COLO668 (cell line): ENCODE measurements around the gene IPCEF1.

Experiments
- DNase-seq: peaks from one replicate; lab custom pipeline; 2025; ENCODE audit not compliant: unreplicated experiment; lab: John Stamatoyannopoulos, UW

IPCEF1 gene

GRCh38 chr6:154297721-154298120, 58.9 kb downstream of the IPCEF1 start:
- DNase-seq = no peak

- no peak for DNase-seq
Measured at GRCh38 chr6:154297210-154297609, 59.4 kb downstream of the IPCEF1 start.

GRCh38 chr6:154295733-154296132, 60.9 kb downstream of the IPCEF1 start:
- no peak for DNase-seq

GRCh38 chr6:154292855-154293519, 63.6 kb downstream of the IPCEF1 start:
- no peak for DNase-seq

GRCh38 chr6:154292066-154292465, 64.5 kb downstream of the IPCEF1 start:
- DNase-seq = no peak

- no peak for DNase-seq
Measured at GRCh38 chr6:154289818-154290508, 66.6 kb downstream of the IPCEF1 start.

- DNase-seq = no peak
Measured at GRCh38 chr6:154285826-154286225, 70.8 kb downstream of the IPCEF1 start.

GRCh38 chr6:154284313-154284853, 72.2 kb downstream of the IPCEF1 start:
- no peak for DNase-seq

- DNase-seq = no peak
Measured at GRCh38 chr6:154280521-154280920, 76.1 kb downstream of the IPCEF1 start.

GRCh38 chr6:154277629-154278017, 79.0 kb downstream of the IPCEF1 start:
- DNase-seq = no peak

- DNase-seq = no peak
Measured at GRCh38 chr6:154276810-154277628, 79.6 kb downstream of the IPCEF1 start.

- DNase-seq = no peak
Measured at GRCh38 chr6:154274168-154274567, 82.4 kb downstream of the IPCEF1 start.

GRCh38 chr6:154268486-154268885, 88.1 kb downstream of the IPCEF1 start:
- no peak for DNase-seq

GRCh38 chr6:154267508-154268106, 89.0 kb downstream of the IPCEF1 start:
- DNase-seq = no peak

GRCh38 chr6:154266560-154267099, 90.0 kb downstream of the IPCEF1 start:
- no peak for DNase-seq

- DNase-seq = no peak
Measured at GRCh38 chr6:154261688-154262397, 94.8 kb downstream of the IPCEF1 start.

- DNase-seq = no peak
Measured at GRCh38 chr6:154258064-154258757, 98.4 kb downstream of the IPCEF1 start.

- no peak for DNase-seq
Measured at GRCh38 chr6:154257067-154257466, 99.5 kb downstream of the IPCEF1 start.

- DNase-seq = no peak
Measured at GRCh38 chr6:154252678-154253077, 103.9 kb downstream of the IPCEF1 start.

GRCh38 chr6:154251116-154251515, 105.5 kb downstream of the IPCEF1 start:
- no peak for DNase-seq
